Fibroblast of lung (primary cell): ENCODE data around the gene TANC1. TPM values are rescaled to one million over a fixed set of nuclear protein-coding genes. Genes with fewer than 3 reads are reported as not detected.
A peak's percentile ranks its signal among the peaks of the same experiment; 100 is the strongest.

Source experiments
- DNase-seq, 2 donors: peaks; one replicate each; pipeline versions ENCODE4 v3.0.0 to v3.0.0-alpha.2; 2010; ENCODE audit warnings: low read depth in 2 of 2
- H2AFZ ChIP-seq: 2 replicates; pipeline ENCODE4 v1.5.1; 2012; ENCODE audit warnings: low read length, control low read depth, inconsistent platforms
- H3K27ac ChIP-seq: 2 replicates; pipeline ENCODE4 v1.5.1; 2011; ENCODE audit warnings: low read length, control low read depth; ENCODE audit not compliant: insufficient read depth
- H3K27me3 ChIP-seq: 2 replicates; pipeline ENCODE4 v1.5.1; 2011; ENCODE audit warnings: mild to moderate bottlenecking, low read length; ENCODE audit not compliant: control insufficient read depth, insufficient read depth
- H3K36me3 ChIP-seq: 2 replicates; pipeline ENCODE4 v1.5.1; 2011; ENCODE audit warnings: low read length; ENCODE audit not compliant: control insufficient read depth, insufficient read depth
- H3K4me1 ChIP-seq: 2 replicates; pipeline ENCODE4 v1.5.1; 2011; ENCODE audit warnings: low read length; ENCODE audit not compliant: control insufficient read depth, insufficient read depth; ENCODE audit errors: extremely low read depth
- H3K4me2 ChIP-seq: 2 replicates; pipeline ENCODE4 v1.5.1; 2011; ENCODE audit warnings: low read length, control low read depth; ENCODE audit not compliant: insufficient read depth; ENCODE audit errors: extremely low read depth
- H3K4me3 ChIP-seq, 4 experiments: fragments of 200-600 bp in 1 of 4; sonication (generic) in 1 of 4; replicated peaks in 1 of 4; 2 replicates each; pipeline ENCODE4 v1.5.1; 2011 to 2016; ENCODE audit warnings: low read length in 4 of 4, low read depth in 3 of 4, mild to moderate bottlenecking in 3 of 4, control low read depth in 2 of 4, inconsistent platforms in 1 of 4, mixed read lengths in 1 of 4; ENCODE audit not compliant: insufficient read depth in 1 of 4; ENCODE audit errors: control extremely low read depth in 1 of 4
- H3K79me2 ChIP-seq: 2 replicates; pipeline ENCODE4 v1.5.1; 2012; ENCODE audit warnings: mild to moderate bottlenecking, low read length, inconsistent platforms; ENCODE audit not compliant: control insufficient read depth, insufficient read depth
- H3K9ac ChIP-seq: 2 replicates; pipeline ENCODE4 v1.5.1; 2011; ENCODE audit warnings: mild to moderate bottlenecking, low read length, control low read depth; ENCODE audit not compliant: insufficient read depth
- H3K9me3 ChIP-seq: 2 replicates; pipeline ENCODE4 v1.5.1; 2012; ENCODE audit warnings: low read depth, low read length; ENCODE audit not compliant: control insufficient read depth, insufficient read depth
- H4K20me1 ChIP-seq: 2 replicates; pipeline ENCODE4 v1.5.1; 2011; ENCODE audit warnings: low read length; ENCODE audit not compliant: control insufficient read depth, insufficient read depth; ENCODE audit errors: extremely low read depth
- CTCF ChIP-seq, 2 donors: IDR thresholded peaks in 1 of 2; conservative IDR thresholded peaks in 1 of 2; 1 replicate in 1 of 2; 2 replicates in 1 of 2; pipeline ENCODE4 v1.5.1; 2011 to 2012; ENCODE audit warnings: low read length in 2 of 2, control low read depth in 1 of 2, inconsistent platforms in 1 of 2, low read depth in 1 of 2, mild to moderate bottlenecking in 1 of 2
- EZH2 ChIP-seq: IDR thresholded peaks from 2 replicates; pipeline ENCODE4 v1.5.1; 2012; ENCODE audit warnings: low read length, control low read depth, mild to moderate bottlenecking; ENCODE audit errors: missing control alignments
- polyA plus RNA-seq, 2 donors: library from polyadenylated mRNA; depleted of rRNA in 1 of 2; stranded (reverse) in 1 of 2; unstranded in 1 of 2; fragments of >200 nt; gene quantifications; 2 replicates each; pipeline ENCODE4 v1.2.1, GENCODE V29; 2011 to 2012; ENCODE audit warnings: missing spikeins in 1 of 2
- total RNA-seq: library from RNA; depleted of rRNA; stranded (reverse); fragments of >200 nt; gene quantifications from 2 replicates; pipeline ENCODE4 v1.2.1, GENCODE V29; 2014

TANC1 gene
- total and polyA plus RNA-seq, 2 donors (not counting 1 experiment from before 2014, with no cell fraction given), result 32.7 to 41.9 TPM

GRCh38 chr2:159228081-159228581 is 259.7 kb downstream of the TANC1 start:
- peaks cover 5% of the 10 kb centered on the region for H3K36me3 ChIP-seq
- no peak overlapping the region for H2AFZ ChIP-seq
- H3K79me2 ChIP-seq, result no peaks in the 10 kb centered on the region
- no peaks in the 10 kb centered on the region for H3K4me1 ChIP-seq
- TF ChIP-seq CTCF (conservative IDR thresholded peaks at IDR 0.05 in 1 of 2, IDR thresholded peaks at IDR 0.05 in 1 of 2; ENCODE audit: low read depth in 1 of 2, low read length in 2 of 2) (no peak), EZH2 (no peak)
- no peaks in the 10 kb centered on the region for H4K20me1 ChIP-seq
- no peaks in the 10 kb centered on the region for H3K27me3 ChIP-seq
- H3K9me3 ChIP-seq, result no peaks in the 10 kb centered on the region
- H3K4me3 ChIP-seq, result no peak overlapping the region
- peak in 1 of 2 donors; percentile 25 for DNase-seq
- H3K9ac ChIP-seq, result no peak overlapping the region
- H3K27ac ChIP-seq, result no peak overlapping the region
- H3K4me2 ChIP-seq, result no peak overlapping the region

- Histone ChIP-seq H3K27me3 (no peaks in the 10 kb centered on the region), H3K9ac (no peak overlapping the region), H3K4me1 (no peaks in the 10 kb centered on the region), H3K79me2 (no peaks in the 10 kb centered on the region), H4K20me1 (no peaks in the 10 kb centered on the region), H3K27ac (no peak overlapping the region), H2AFZ (no peak overlapping the region), H3K36me3 (peaks cover 2% of the 10 kb centered on the region), H3K4me3 (no peak overlapping the region), H3K9me3 (no peaks in the 10 kb centered on the region), H3K4me2 (no peak overlapping the region)
- no peak for DNase-seq
- TF ChIP-seq CTCF (conservative IDR thresholded peaks at IDR 0.05 in 1 of 2, IDR thresholded peaks at IDR 0.05 in 1 of 2; ENCODE audit: low read depth in 1 of 2, low read length in 2 of 2) (no peak), EZH2 (no peak)
Measured at GRCh38 chr2:159229476-159230144, 261.2 kb downstream of the TANC1 start.

GRCh38 chr2:159230145-159230877 is 261.9 kb downstream of the TANC1 start:
- Histone ChIP-seq H3K79me2 (no peaks in the 10 kb centered on the region), H3K27me3 (no peaks in the 10 kb centered on the region), H3K4me1 (no peaks in the 10 kb centered on the region), H4K20me1 (no peaks in the 10 kb centered on the region), H3K27ac (no peak overlapping the region), H3K4me3 (no peak overlapping the region), H3K9ac (no peak overlapping the region), H3K9me3 (no peaks in the 10 kb centered on the region), H3K36me3 (peaks cover 2% of the 10 kb centered on the region), H3K4me2 (no peak overlapping the region), H2AFZ (no peak overlapping the region)
- no peak for DNase-seq
- TF ChIP-seq EZH2 (no peak), CTCF (conservative IDR thresholded peaks at IDR 0.05 in 1 of 2, IDR thresholded peaks at IDR 0.05 in 1 of 2; ENCODE audit: low read depth in 1 of 2, low read length in 2 of 2) (no peak)
